Panc1 (cell line): ENCODE measurements around the gene LPP. TPM values are rescaled to one million over a fixed set of nuclear protein-coding genes. Genes with fewer than 3 reads are reported as not detected.

Source experiments
- ATAC-seq: fragments of 200-7000 bp; cut with Tn5 transposase; 2 replicates; pipeline ENCODE4 v1.9.1; 2020; ENCODE audit warnings: mild to moderate bottlenecking, moderate library complexity
- BruUV-seq: library from RNA; stranded (reverse); fragments of 400-500 nt; replicated peaks from 2 replicates; lab custom pipeline; 2021; lab: Mats Ljungman, UMichigan
- CTCF ChIA-PET: fragments of 300-600 bp; sonication (Branson Sonifier 250); formaldehyde crosslinking; loops from one replicate; lab custom pipeline; 2022; ENCODE audit warnings: antibody characterized with exemption; lab: Charles Lee
- POLR2A ChIA-PET: fragments of 300-600 bp; sonication (Branson Sonifier 250); formaldehyde crosslinking; loops from one replicate; lab custom pipeline; 2022; ENCODE audit warnings: antibody characterized with exemption; lab: Charles Lee
- DNase-seq: peaks from one replicate; pipeline ENCODE4 v3.0.0-alpha.2; 2010; ENCODE audit warnings: low read depth, low spot score
- H3K27ac ChIP-seq: 2 replicates; pipeline ENCODE4 v1.5.1; 2011; ENCODE audit warnings: mild to moderate bottlenecking, low read length, inconsistent platforms
- H3K27me3 ChIP-seq: fragments of 200-500 bp; sonication (Bioruptor generic); 2 replicates; pipeline ENCODE4 v1.6.0; 2014; ENCODE audit warnings: low read length, inconsistent platforms; ENCODE audit not compliant: control insufficient read depth, insufficient read depth
- H3K36me3 ChIP-seq: fragments of 200-500 bp; sonication (Bioruptor generic); 2 replicates; pipeline ENCODE4 v1.5.1; 2014; ENCODE audit warnings: inconsistent platforms, mild to moderate bottlenecking, low read length, moderate library complexity; ENCODE audit not compliant: control insufficient read depth, insufficient read depth
- H3K4me1 ChIP-seq: 2 replicates; pipeline ENCODE4 v1.5.1; 2011; ENCODE audit warnings: inconsistent platforms, mild to moderate bottlenecking, low read length, moderate library complexity; ENCODE audit not compliant: control insufficient read depth, insufficient read depth
- H3K4me3 ChIP-seq, 2 experiments: 2 replicates each; pipeline ENCODE4 v1.5.1; 2011 to 2012; ENCODE audit warnings: low read depth in 2 of 2, low read length in 2 of 2, mild to moderate bottlenecking in 2 of 2, inconsistent platforms in 1 of 2, moderate library complexity in 1 of 2
- H3K9me3 ChIP-seq: fragments of 200-500 bp; sonication (Bioruptor generic); 2 replicates; pipeline ENCODE4 v1.5.1; 2014; ENCODE audit warnings: low read depth, mild to moderate bottlenecking, inconsistent platforms, low read length, moderate library complexity; ENCODE audit not compliant: control insufficient read depth, insufficient read depth
- CTCF ChIP-seq: fragments of 450-650 bp; IDR thresholded peaks from 2 replicates; pipeline ENCODE4 v1.5.1; 2017; ENCODE audit warnings: mild to moderate bottlenecking
- POLR2AphosphoS5 ChIP-seq: IDR thresholded peaks from 2 replicates; pipeline ENCODE4 v1.6.1; 2012; ENCODE audit warnings: mild to moderate bottlenecking, low read depth, low read length, moderate library complexity
- REST ChIP-seq, 2 experiments: IDR thresholded peaks; 2 replicates each; pipeline ENCODE4 v1.6.1; 2011 to 2012; ENCODE audit warnings: low read depth in 2 of 2, control low read depth in 1 of 2, low read length in 1 of 2, mild to moderate bottlenecking in 1 of 2, moderate library complexity in 1 of 2; ENCODE audit not compliant: insufficient read depth in 1 of 2
- SIN3A ChIP-seq: IDR thresholded peaks from 2 replicates; pipeline ENCODE4 v1.6.1; 2012; ENCODE audit warnings: low read depth, mild to moderate bottlenecking, low read length, moderate library complexity, borderline replicate concordance; ENCODE audit not compliant: insufficient read depth
- TCF7L2 ChIP-seq: IDR thresholded peaks from 2 replicates; pipeline ENCODE4 v1.6.1; 2011; ENCODE audit warnings: mild to moderate bottlenecking, low read depth, low read length, inconsistent platforms
- in situ Hi-C: cut with HindIII; loops from 2 replicates; pipeline ENCODE4 v1.10.0; 2016; ENCODE audit warnings: low sequenced_read_pairs, low pct_unique_long_range_greater_than_20kb
- intact Hi-C: fragments of 100-400 bp; cut with micrococcal nuclease; formaldehyde crosslinking; loops from one replicate; pipeline ENCODE4 v1.10.0; 2022; ENCODE audit not compliant: unreplicated experiment
- total RNA-seq: library from RNA; stranded (reverse); gene quantifications from one replicate; pipeline ENCODE4 v1.2.1, GENCODE V29; 2021; ENCODE audit not compliant: unreplicated experiment

LPP gene
- total RNA-seq, 1 experiment from 2014 or later: 90.0 TPM

GRCh38 chr3:188401244-188401993 lies 247.5 kb downstream of the LPP start:
- TF ChIP-seq CTCF (no peak), SIN3A (no peak), TCF7L2 (no peak), REST (IDR thresholded peaks at IDR 0.05; ENCODE audit: insufficient read depth in 1 of 2, low read depth in 2 of 2, low read length in 1 of 2) (no peak), POLR2AphosphoS5 (no peak)
- Histone ChIP-seq H3K36me3 (no peaks in the 10 kb centered on the region), H3K4me3 (no peak overlapping the region), H3K9me3 (no peaks in the 10 kb centered on the region), H3K27ac (no peak overlapping the region), H3K27me3 (no peaks in the 10 kb centered on the region), H3K4me1 (no peaks in the 10 kb centered on the region; the same call in 1 of the 2 replicates)
- no peak for DNase-seq
- POLR2A ChIA-PET: interaction anchor here (0.5 kb wide), 3 partner anchors 378 to 615 kb away, joined by 3 to 6 read pairs (median 4); no protein-coding TSS in a partner anchor
- CTCF ChIA-PET: no interaction called here
- in situ Hi-C loops (no loop called here), intact Hi-C loops (loop anchor here (10.0 kb wide), 1 partner anchor 657 kb away; the partner anchor contains the start of gene BCL6)
- ATAC-seq: no peak
- no TSS peak for BruUV-seq

- no peaks in the 10 kb centered on the region for H3K36me3 ChIP-seq
- ATAC-seq (no peak), DNase-seq (no peak)
- no peaks in the 10 kb centered on the region for H3K4me1 ChIP-seq
- intact Hi-C loops (loop anchor here (10.0 kb wide), 1 partner anchor 657 kb away; the partner anchor contains the start of gene BCL6), in situ Hi-C loops (no loop called here)
- ChIA-PET POLR2A (no interaction called here), CTCF (no interaction called here)
- BruUV-seq: no TSS peak
- H3K9me3 ChIP-seq: no peaks in the 10 kb centered on the region
- H3K27ac ChIP-seq: no peak overlapping the region
- TF ChIP-seq SIN3A (no peak), CTCF (no peak)
- H3K27me3 ChIP-seq: no peaks in the 10 kb centered on the region
- H3K4me3 ChIP-seq: no peak overlapping the region
Observed at GRCh38 chr3:188402229-188402628, 248.3 kb downstream of the LPP start.
